H1 (cell line): ENCODE results near the gene DYNC1I2. TPM values are rescaled to one million over a fixed set of nuclear protein-coding genes. Genes with fewer than 3 reads are reported as not detected.

Experiments
- CTCF ChIA-PET: fragments of 300-600 bp; sonication (Branson Sonifier 250); formaldehyde crosslinking; loops from one replicate; lab custom pipeline; 2021; ENCODE audit not compliant: partially characterized antibody; lab: Charles Lee
- POLR2A ChIA-PET: fragments of 300-600 bp; sonication (Branson Sonifier 250); formaldehyde crosslinking; loops from one replicate; lab custom pipeline; 2021; ENCODE audit warnings: inconsistent platforms; ENCODE audit not compliant: partially characterized antibody; lab: Charles Lee
- DNase-seq, 2 experiments: peaks; one replicate each; pipeline versions ENCODE4 v3.0.0 to v3.0.0-alpha.2; 2010 to 2022; ENCODE audit warnings: low spot score in 2 of 2, low read depth in 1 of 2, mixed read lengths in 1 of 2
- FAIRE-seq: peaks from 2 replicates; lab custom pipeline; 2011; peaks lifted over from hg19 to GRCh38; lab: Jason Lieb, UNC
- H2AFZ ChIP-seq: 2 replicates; pipeline ENCODE4 v1.8.1; 2012; ENCODE audit warnings: low read length, inconsistent platforms
- H2AK5ac ChIP-seq: 2 replicates; pipeline ENCODE4 v1.6.1; 2013; ENCODE audit warnings: low read depth, low read length
- H2BK120ac ChIP-seq: replicated peaks from 2 replicates; pipeline ENCODE3; 2013; ENCODE audit warnings: low read depth, low read length, inconsistent platforms
- H2BK12ac ChIP-seq: 2 replicates; pipeline ENCODE4 v1.6.1; 2013; ENCODE audit warnings: low read depth, low read length
- H2BK15ac ChIP-seq: 2 replicates; pipeline ENCODE4 v1.6.1; 2013; ENCODE audit warnings: low read length
- H2BK20ac ChIP-seq: 2 replicates; pipeline ENCODE4 v1.6.1; 2013; ENCODE audit warnings: low read length
- H2BK5ac ChIP-seq: 2 replicates; pipeline ENCODE4 v1.6.1; 2013; ENCODE audit warnings: low read depth, low read length
- H3K14ac ChIP-seq: 2 replicates; pipeline ENCODE4 v1.6.1; 2013; ENCODE audit warnings: inconsistent platforms; ENCODE audit not compliant: insufficient read length
- H3K18ac ChIP-seq: 2 replicates; pipeline ENCODE4 v1.6.1; 2013; ENCODE audit warnings: low read length; ENCODE audit errors: extremely low read depth
- H3K23ac ChIP-seq: 2 replicates; pipeline ENCODE4 v1.6.1; 2013; ENCODE audit warnings: inconsistent platforms; ENCODE audit not compliant: insufficient read length
- H3K23me2 ChIP-seq: 2 replicates; pipeline ENCODE4 v1.6.1; 2013; ENCODE audit warnings: low read depth, low read length
- H3K27ac ChIP-seq: 2 replicates; pipeline ENCODE4 v1.6.1; 2011; ENCODE audit warnings: low read depth, low read length, inconsistent platforms
- H3K27me3 ChIP-seq, 4 experiments: replicated peaks in 1 of 4; 1 replicate in 1 of 4; 2 replicates in 3 of 4; pipeline versions ENCODE4 v1.6.1 to v1.8.1; 2011 to 2013; ENCODE audit warnings: low read length in 3 of 4, mild to moderate bottlenecking in 3 of 4, inconsistent platforms in 2 of 4, mixed read lengths in 2 of 4, moderate library complexity in 1 of 4; ENCODE audit not compliant: control insufficient read depth in 3 of 4, insufficient read depth in 3 of 4; ENCODE audit errors: extremely low read depth in 1 of 4
- H3K36me3 ChIP-seq, 4 experiments: 2 replicates each; pipeline versions ENCODE4 v1.6.1 to v1.8.1; 2011 to 2013; ENCODE audit warnings: mild to moderate bottlenecking in 4 of 4, low read length in 3 of 4, moderate library complexity in 2 of 4, control low read depth in 1 of 4, inconsistent platforms in 1 of 4; ENCODE audit not compliant: insufficient read depth in 4 of 4, control insufficient read depth in 2 of 4
- H3K4ac ChIP-seq: replicated peaks from 2 replicates; pipeline ENCODE3; 2013; ENCODE audit warnings: low read length, low read depth, mixed read lengths, inconsistent platforms; ENCODE audit not compliant: insufficient read length
- H3K4me1 ChIP-seq, 4 experiments: replicated peaks in 1 of 4; 1 replicate in 1 of 4; 2 replicates in 3 of 4; pipeline versions ENCODE4 v1.6.1 to v1.8.1; 2011 to 2013; ENCODE audit warnings: low read length in 3 of 4, inconsistent platforms in 2 of 4, mixed read lengths in 1 of 4; ENCODE audit not compliant: insufficient read depth in 4 of 4, control insufficient read depth in 3 of 4
- H3K4me2 ChIP-seq, 2 experiments: 2 replicates each; pipeline versions ENCODE4 v1.6.1 to v1.8.1; 2011 to 2013; ENCODE audit warnings: low read depth in 2 of 2, low read length in 2 of 2, control low read depth in 1 of 2, inconsistent platforms in 1 of 2, mild to moderate bottlenecking in 1 of 2; ENCODE audit not compliant: insufficient read depth in 1 of 2
- H3K4me3 ChIP-seq, 4 experiments: fragments of 200-600, 300-600 bp in 1 of 4; sonication (generic), shearing (Covaris generic), sonication (Bioruptor Twin) in 1 of 4; 2 replicates each; pipeline versions ENCODE4 v1.5.1 to v1.8.1; 2011 to 2016; ENCODE audit warnings: low read length in 4 of 4, low read depth in 3 of 4, control low read depth in 2 of 4, inconsistent platforms in 2 of 4, mild to moderate bottlenecking in 2 of 4, mixed read lengths in 1 of 4, moderate library complexity in 1 of 4; ENCODE audit not compliant: insufficient read depth in 2 of 4; ENCODE audit errors: extremely low read depth in 1 of 4
- H3K56ac ChIP-seq: replicated peaks from 2 replicates; pipeline ENCODE3; 2013; ENCODE audit warnings: low read depth, mild to moderate bottlenecking, mixed read lengths, low read length, inconsistent platforms; ENCODE audit not compliant: insufficient read length
- H3K79me1 ChIP-seq: 2 replicates; pipeline ENCODE4 v1.6.1; 2013; ENCODE audit warnings: low read depth, low read length, control low read depth
- H3K79me2 ChIP-seq, 2 experiments: 2 replicates each; pipeline versions ENCODE4 v1.6.1 to v1.8.1; 2012 to 2013; ENCODE audit warnings: low read length in 2 of 2, mild to moderate bottlenecking in 2 of 2, inconsistent platforms in 1 of 2; ENCODE audit not compliant: insufficient read depth in 2 of 2, control insufficient read depth in 1 of 2
- H3K9ac ChIP-seq, 4 experiments: replicated peaks in 1 of 4; 1 replicate in 1 of 4; 2 replicates in 3 of 4; pipeline versions ENCODE4 v1.6.1 to v1.8.1; 2011 to 2013; ENCODE audit warnings: low read depth in 3 of 4, low read length in 3 of 4, control low read depth in 2 of 4, mild to moderate bottlenecking in 2 of 4, moderate library complexity in 2 of 4, inconsistent platforms in 1 of 4; ENCODE audit errors: extremely low read depth in 1 of 4
- H3K9me3 ChIP-seq, 2 experiments: 2 replicates each; pipeline versions ENCODE4 v1.6.1 to v1.8.1; 2012 to 2013; ENCODE audit warnings: mild to moderate bottlenecking in 2 of 2, moderate library complexity in 2 of 2, control low read depth in 1 of 2, inconsistent platforms in 1 of 2, low read depth in 1 of 2, low read length in 1 of 2, mixed read lengths in 1 of 2; ENCODE audit not compliant: insufficient read depth in 2 of 2
- H4K20me1 ChIP-seq, 2 experiments: replicated peaks in 1 of 2; 2 replicates each; pipeline versions ENCODE3 to v1.8.1; 2011 to 2013; ENCODE audit warnings: inconsistent platforms in 2 of 2, low read length in 2 of 2, mild to moderate bottlenecking in 1 of 2; ENCODE audit not compliant: insufficient read depth in 2 of 2, control insufficient read depth in 1 of 2
- H4K5ac ChIP-seq: 2 replicates; pipeline ENCODE4 v1.6.1; 2013; ENCODE audit warnings: low read length, low read depth, mixed read lengths, inconsistent platforms; ENCODE audit not compliant: insufficient read length
- H4K8ac ChIP-seq: 2 replicates; pipeline ENCODE4 v1.8.0; 2013; ENCODE audit warnings: mild to moderate bottlenecking, moderate library complexity, low read length, inconsistent platforms; ENCODE audit not compliant: insufficient read depth; ENCODE audit errors: extremely low read depth
- H4K91ac ChIP-seq: replicated peaks from 2 replicates; pipeline ENCODE3; 2013; ENCODE audit warnings: low read length, mixed read lengths, inconsistent platforms; ENCODE audit not compliant: insufficient read length
- BRCA1 ChIP-seq: IDR thresholded peaks from 2 replicates; pipeline ENCODE4 v1.6.1; 2012; ENCODE audit warnings: low read depth, low read length, improper control_type of control experiment
- GABPA ChIP-seq: IDR thresholded peaks from 2 replicates; pipeline ENCODE4 v1.6.1; 2011; ENCODE audit warnings: mild to moderate bottlenecking, low read length, moderate library complexity, borderline replicate concordance; ENCODE audit not compliant: insufficient read depth
- PHF8 ChIP-seq: fragments of 200-600 bp; sonication (generic); conservative IDR thresholded peaks from 2 replicates; pipeline ENCODE4 v1.7.1; 2012; ENCODE audit warnings: low read depth, mild to moderate bottlenecking, inconsistent platforms, low read length, moderate library complexity
- POU5F1 ChIP-seq: IDR thresholded peaks from 2 replicates; pipeline ENCODE4 v1.6.1; 2011; ENCODE audit warnings: low read depth, mild to moderate bottlenecking, low read length, moderate library complexity
- WGBS, 2 experiments: shearing (Covaris generic) in 1 of 2; methylation state at CpG; one replicate each; pipeline versions ENCODE4 v1.1.6 to v1.1.7; 2013 to 2015; ENCODE audit warnings: low lambda C conversion rate in 2 of 2, mixed read lengths in 2 of 2, inconsistent platforms in 1 of 2, low coverage in 1 of 2, missing lambda C conversion rate in 1 of 2; ENCODE audit not compliant: insufficient replicate concordance in 2 of 2, insufficient coverage in 1 of 2, insufficient read length in 1 of 2; ENCODE audit errors: extremely low coverage in 1 of 2, missing lambda C conversion rate in 1 of 2; 5-methylcytosine and 5-hydroxymethylcytosine counted together
- polyA plus RNA-seq, 7 experiments: library from polyadenylated mRNA; depleted of rRNA in 3 of 7; stranded (reverse) in 5 of 7; unstranded in 2 of 7; fragments of >200 nt in 5 of 7; fragments of 200-250 nt in 2 of 7; gene quantifications; 1 replicate in 5 of 7; 2 replicates in 1 of 7; 4 replicates in 1 of 7; pipeline versions ENCODE4 v1.2.1 to v1.2.3, GENCODE V29; 2011 to 2013; ENCODE audit warnings: missing spikeins in 2 of 7, mixed read lengths in 2 of 7
- total RNA-seq: library from RNA; stranded (reverse); fragmentation: NEBNext Ultra II Directional; extraction: Animal tissue kit (Norgen Biotek cat#: 25700); gene quantifications from 2 replicates; pipeline ENCODE4 v1.2.1, GENCODE V29; 2021

Gene DYNC1I2
- total and polyA plus RNA-seq, 2 of the 8 experiments (the other 6 are each of a cell fraction or from before 2014, with no cell fraction given) = 67.3 to 68.1 TPM

DNA sequence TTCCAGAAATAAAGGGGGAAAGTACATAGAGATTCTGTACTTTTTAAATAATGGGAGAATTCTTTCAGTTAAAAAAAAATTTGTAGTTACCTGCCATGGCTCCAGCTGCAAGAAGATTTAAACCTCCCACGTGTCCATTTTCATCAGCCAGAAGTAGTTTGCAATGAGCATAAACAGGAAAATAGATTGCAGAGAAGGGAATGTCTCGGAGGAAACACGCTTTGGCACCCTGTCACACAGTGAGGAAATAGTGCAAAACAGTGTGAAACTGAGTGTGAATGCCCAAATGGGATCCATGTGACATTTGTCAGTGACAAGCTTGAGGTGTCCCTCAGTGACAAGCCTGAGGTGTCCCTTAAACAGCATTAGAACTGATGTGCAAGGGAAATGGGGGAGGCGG lies 104.1 kb downstream of the DYNC1I2 start:
- Histone ChIP-seq H2BK15ac (no peak overlapping the region), H3K23ac (no peak overlapping the region), H3K79me2 (no peaks in the 10 kb centered on the region), H3K27me3 (no peaks in the 10 kb centered on the region), H3K9ac (no peak overlapping the region), H3K79me1 (no peaks in the 10 kb centered on the region), H3K4me3 (no peak overlapping the region), H2AK5ac (no peak overlapping the region), H3K9me3 (no peaks in the 10 kb centered on the region), H3K27ac (no peak overlapping the region), H3K4ac (no peak overlapping the region), H2BK120ac (no peak overlapping the region), H2BK12ac (no peak overlapping the region), H3K4me2 (no peak overlapping the region), H4K91ac (no peak overlapping the region), H3K56ac (no peak overlapping the region), H2AFZ (no peak overlapping the region), H4K20me1 (no peaks in the 10 kb centered on the region), H3K4me1 (peaks cover 10 to 32% (median 20%) of the 10 kb centered on the region in 4 experiments), H2BK5ac (no peak overlapping the region), H2BK20ac (no peak overlapping the region), H3K36me3 (peaks cover 0 to 2% (median 1%) of the 10 kb centered on the region in 4 experiments; a peak in 1 of 8 replicates), H3K14ac (no peak overlapping the region), H3K23me2 (no peaks in the 10 kb centered on the region)
- WGBS, 2 experiments = 88% methylated on average over 4 of the region's 4 CpGs; no CpG with 5 or more reads in 1 of the 2 experiments
- CTCF ChIA-PET = interaction anchor here (1.0 to 1.7 kb wide), 4 partner anchors 10 to 322 kb away, joined by 3 to 4 read pairs (median 3); no protein-coding TSS in a partner anchor
- POLR2A ChIA-PET = interaction anchor here (0.6 kb wide), 1 partner anchor 210 kb away, joined by 3 read pairs; no protein-coding TSS in a partner anchor
- DNase-seq = no peak
- TF ChIP-seq GABPA (no peak), BRCA1 (no peak), PHF8 (no peak), POU5F1 (no peak)
- TF ChIP-seq, all 59 proteins: peak for 0
- H3K18ac ChIP-seq = no peak overlapping the region; the same call in 1 of the 2 replicates
- H4K5ac ChIP-seq = no peak overlapping the region
- H4K8ac ChIP-seq = no peak overlapping the region
- no peak for FAIRE-seq
